GM19035 (cell line): Measurements from ENCODE around the gene NPTXR.

Source experiments
- ATAC-seq: cut with Tn5 transposase; IDR thresholded peaks from one replicate; pipeline ENCODE4 v1.9.1; 2021; ENCODE audit not compliant: unreplicated experiment

The NPTXR gene

GRCh38 chr22:38774496-38775166 is 69.2 kb downstream of the NPTXR start:
- ATAC-seq = no peak

DNA sequence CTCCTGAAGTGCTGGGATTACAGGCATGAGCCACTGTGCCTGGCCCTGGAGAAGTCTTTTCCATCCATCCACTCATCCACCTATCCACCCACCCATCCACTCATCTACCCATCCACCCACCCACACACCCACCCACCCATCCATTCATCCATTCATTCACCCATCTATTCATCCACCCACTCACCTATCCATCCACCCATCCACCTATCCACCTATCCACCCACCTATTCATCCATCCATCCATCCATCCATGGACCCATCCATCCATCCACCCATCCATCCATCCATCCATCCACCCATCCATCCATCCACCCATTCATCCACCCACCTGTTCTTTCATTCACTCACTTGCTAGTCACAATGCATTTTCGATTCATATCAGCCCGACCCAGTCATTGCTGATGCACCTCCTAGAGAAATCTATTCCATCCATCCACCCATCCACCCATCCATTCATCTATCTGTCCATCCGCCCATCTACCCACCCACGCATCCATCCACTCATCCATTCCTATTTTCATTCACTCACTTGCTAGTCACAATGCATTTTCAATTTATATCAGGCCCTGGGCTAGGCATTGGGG is 70.4 kb downstream of the NPTXR start:
- no peak for ATAC-seq

- ATAC-seq = no peak
These were observed 71.3 kb downstream of the NPTXR start for GRCh38 chr22:38772623-38772873.

- no peak for ATAC-seq
These were observed 73.4 kb downstream of the NPTXR start for GRCh38 chr22:38770257-38770949.
